Rectal smooth muscle tissue (tissue), 1 donor: ENCODE results near the gene RASA1.

ENCODE experiments used
- H3K27ac ChIP-seq: one replicate; pipeline ENCODE4 v1.7.0; 2013; ENCODE audit warnings: low read depth, low read length, inconsistent platforms
- H3K27me3 ChIP-seq: one replicate; pipeline ENCODE4 v1.7.0; 2013; ENCODE audit warnings: low read length; ENCODE audit not compliant: control insufficient read depth, insufficient read depth
- H3K36me3 ChIP-seq: one replicate; pipeline ENCODE4 v1.7.0; 2013; ENCODE audit warnings: low read length; ENCODE audit not compliant: control insufficient read depth, insufficient read depth
- H3K4me1 ChIP-seq: one replicate; pipeline ENCODE4 v1.7.0; 2013; ENCODE audit warnings: low read length; ENCODE audit not compliant: control insufficient read depth, insufficient read depth
- H3K4me3 ChIP-seq: one replicate; pipeline ENCODE4 v1.7.0; 2013; ENCODE audit warnings: low read length
- H3K9ac ChIP-seq: one replicate; pipeline ENCODE4 v1.7.0; 2013; ENCODE audit warnings: low read length

Gene RASA1

GRCh38 chr5:87267574-87268125 lies at the start of gene RASA1:
Gene RASA1, plus strand, starts transcription at chr5:87267883. Its CDS starts 569 bp downstream, at chr5:87268452.
- no peaks in the 10 kb centered on the region for H3K27me3 ChIP-seq
- H3K4me3 ChIP-seq, result peak within 1 kb of the TSS; percentile 87
- peaks cover 10% of the 10 kb centered on the region for H3K4me1 ChIP-seq
- H3K27ac ChIP-seq, result peak within 1 kb of the TSS; percentile 86
- H3K36me3 ChIP-seq, result no peaks in the 10 kb centered on the region
- H3K9ac ChIP-seq, result peak within 1 kb of the TSS; percentile 82

GRCh38 chr5:87229780-87230179 lies 37.9 kb upstream of the RASA1 start:
- Histone ChIP-seq H3K4me1 (no peaks in the 10 kb centered on the region), H3K27ac (no peak overlapping the region), H3K4me3 (no peak overlapping the region), H3K27me3 (no peaks in the 10 kb centered on the region), H3K36me3 (no peaks in the 10 kb centered on the region), H3K9ac (no peak overlapping the region)

- no peak overlapping the region for H3K4me3 ChIP-seq
- H3K9ac ChIP-seq, result no peak overlapping the region
- no peak overlapping the region for H3K27ac ChIP-seq
- no peaks in the 10 kb centered on the region for H3K36me3 ChIP-seq
- H3K27me3 ChIP-seq, result no peaks in the 10 kb centered on the region
- no peaks in the 10 kb centered on the region for H3K4me1 ChIP-seq
These were observed 36.5 kb upstream of the RASA1 start for GRCh38 chr5:87231037-87231808.

- H3K27ac ChIP-seq, result no peak overlapping the region
- no peak overlapping the region for H3K4me3 ChIP-seq
- no peaks in the 10 kb centered on the region for H3K4me1 ChIP-seq
- H3K9ac ChIP-seq, result no peak overlapping the region
- H3K27me3 ChIP-seq, result no peaks in the 10 kb centered on the region
- H3K36me3 ChIP-seq, result no peaks in the 10 kb centered on the region
These were observed 34.5 kb upstream of the RASA1 start for GRCh38 chr5:87233143-87233542.

- H3K27me3 ChIP-seq, result no peaks in the 10 kb centered on the region
- no peak overlapping the region for H3K27ac ChIP-seq
- H3K4me3 ChIP-seq, result no peak overlapping the region
- no peaks in the 10 kb centered on the region for H3K36me3 ChIP-seq
- no peak overlapping the region for H3K9ac ChIP-seq
- H3K4me1 ChIP-seq, result no peaks in the 10 kb centered on the region
These were observed 26.1 kb upstream of the RASA1 start for GRCh38 chr5:87241555-87241954.

GRCh38 chr5:87242242-87242641 lies 25.4 kb upstream of the RASA1 start:
- no peaks in the 10 kb centered on the region for H3K4me1 ChIP-seq
- H3K36me3 ChIP-seq, result no peaks in the 10 kb centered on the region
- no peak overlapping the region for H3K9ac ChIP-seq
- H3K4me3 ChIP-seq, result no peak overlapping the region
- no peak overlapping the region for H3K27ac ChIP-seq
- H3K27me3 ChIP-seq, result no peaks in the 10 kb centered on the region

- no peaks in the 10 kb centered on the region for H3K27me3 ChIP-seq
- no peak overlapping the region for H3K9ac ChIP-seq
- H3K27ac ChIP-seq, result no peak overlapping the region
- H3K4me1 ChIP-seq, result no peaks in the 10 kb centered on the region
- no peak overlapping the region for H3K4me3 ChIP-seq
- no peaks in the 10 kb centered on the region for H3K36me3 ChIP-seq
These were observed 24.4 kb upstream of the RASA1 start for GRCh38 chr5:87243161-87243844.

GRCh38 chr5:87245451-87245850 lies 22.2 kb upstream of the RASA1 start:
- Histone ChIP-seq H3K27ac (no peak overlapping the region), H3K4me3 (no peak overlapping the region), H3K36me3 (no peaks in the 10 kb centered on the region), H3K9ac (no peak overlapping the region), H3K27me3 (no peaks in the 10 kb centered on the region), H3K4me1 (no peaks in the 10 kb centered on the region)

- Histone ChIP-seq H3K4me1 (no peaks in the 10 kb centered on the region), H3K9ac (no peak overlapping the region), H3K27me3 (no peaks in the 10 kb centered on the region), H3K36me3 (no peaks in the 10 kb centered on the region), H3K27ac (no peak overlapping the region), H3K4me3 (no peak overlapping the region)
These were observed 21.6 kb upstream of the RASA1 start for GRCh38 chr5:87246061-87246460.

GRCh38 chr5:87252283-87252605 lies 15.4 kb upstream of the RASA1 start:
- Histone ChIP-seq H3K9ac (no peak overlapping the region), H3K27me3 (no peaks in the 10 kb centered on the region), H3K4me3 (no peak overlapping the region), H3K4me1 (no peaks in the 10 kb centered on the region), H3K27ac (no peak overlapping the region), H3K36me3 (no peaks in the 10 kb centered on the region)

- Histone ChIP-seq H3K27me3 (no peaks in the 10 kb centered on the region), H3K4me3 (no peak overlapping the region), H3K27ac (no peak overlapping the region), H3K36me3 (no peaks in the 10 kb centered on the region), H3K4me1 (no peaks in the 10 kb centered on the region), H3K9ac (no peak overlapping the region)
These were observed 13.6 kb upstream of the RASA1 start for GRCh38 chr5:87254035-87254434.

GRCh38 chr5:87258507-87258906 lies 9.2 kb upstream of the RASA1 start:
- Histone ChIP-seq H3K27me3 (no peaks in the 10 kb centered on the region), H3K36me3 (no peaks in the 10 kb centered on the region), H3K9ac (no peak overlapping the region), H3K27ac (no peak overlapping the region), H3K4me1 (no peaks in the 10 kb centered on the region), H3K4me3 (no peak overlapping the region)
